Spleen (tissue), 11 donors: ENCODE results near the gene SLC17A8. TPM values are rescaled to one million over a fixed set of nuclear protein-coding genes. Genes with fewer than 3 reads are reported as not detected.

Experiments used
- DNase-seq: peaks from one replicate; pipeline ENCODE4 v3.0.0-alpha.2; 2020
- H3K27ac ChIP-seq, 8 donors: fragments of 200-600 bp; sonication (generic) in 7 of 8; 1 replicate in 4 of 8; 2 replicates in 4 of 8; pipeline versions ENCODE4 v1.5.0 to v1.8.0; 2016 to 2021; ENCODE audit warnings: inconsistent platforms in 4 of 8, mild to moderate bottlenecking in 4 of 8, moderate library complexity in 1 of 8
- H3K27me3 ChIP-seq, 7 donors: fragments of 200-600 bp; sonication (generic) in 6 of 7; replicated peaks in 1 of 7; 1 replicate in 4 of 7; 2 replicates in 3 of 7; pipeline versions ENCODE4 v1.5.0 to v1.8.0; 2016 to 2021; ENCODE audit warnings: inconsistent platforms in 3 of 7, mild to moderate bottlenecking in 1 of 7
- H3K36me3 ChIP-seq, 6 donors: fragments of 200-600 bp; sonication (generic) in 5 of 6; 1 replicate in 4 of 6; 2 replicates in 2 of 6; pipeline versions ENCODE4 v1.5.0 to v1.8.0; 2016 to 2021; ENCODE audit warnings: inconsistent platforms in 2 of 6
- H3K4me1 ChIP-seq, 6 donors: fragments of 200-600 bp; sonication (generic) in 5 of 6; 1 replicate in 3 of 6; 2 replicates in 3 of 6; pipeline versions ENCODE4 v1.5.0 to v1.8.0; 2016 to 2021; ENCODE audit warnings: inconsistent platforms in 3 of 6
- H3K4me3 ChIP-seq, 8 donors: fragments of 200-600 bp; sonication (generic) in 7 of 8; 1 replicate in 4 of 8; 2 replicates in 4 of 8; pipeline versions ENCODE4 v1.5.0 to v1.8.0; 2016 to 2021; ENCODE audit warnings: inconsistent platforms in 4 of 8, mild to moderate bottlenecking in 4 of 8, moderate library complexity in 2 of 8
- H3K9me3 ChIP-seq, 8 donors: fragments of 200-600 bp; sonication (generic) in 7 of 8; 1 replicate in 4 of 8; 2 replicates in 4 of 8; pipeline versions ENCODE4 v1.5.0 to v1.8.0; 2016 to 2021; ENCODE audit warnings: inconsistent platforms in 4 of 8
- CTCF ChIP-seq, 11 experiments: fragments of 200-600 bp in 7 of 11; fragments of 450-650 bp in 4 of 11; sonication (generic) in 4 of 11; IDR thresholded peaks in 8 of 11; conservative IDR thresholded peaks in 3 of 11; 1 replicate in 7 of 11; 2 replicates in 4 of 11; pipeline versions ENCODE4 v1.4.0 to v1.8.0; 2016 to 2021; ENCODE audit warnings: antibody characterized with exemption in 11 of 11, inconsistent platforms in 4 of 11, mild to moderate bottlenecking in 1 of 11
- POLR2A ChIP-seq, 3 donors: fragments of 450-650 bp; IDR thresholded peaks; one replicate each; pipeline ENCODE4 v1.5.1; 2017; ENCODE audit warnings: antibody characterized with exemption in 3 of 3, mild to moderate bottlenecking in 1 of 3
- POLR2AphosphoS5 ChIP-seq, 3 donors: sonication (generic); formaldehyde crosslinking; IDR thresholded peaks; one replicate each; pipeline ENCODE4 v1.5.1; 2017; ENCODE audit warnings: antibody characterized with exemption in 3 of 3
- WGBS, 5 donors: extraction: QIAGEN DNeasy Blood & Tissue Kit in 3 of 5; methylation state at CpG; one replicate each; pipeline versions ENCODE4 v1.1.5 to v1.1.7; 2013 to 2018; 5-methylcytosine and 5-hydroxymethylcytosine counted together
- intact Hi-C: fragments of 100-400 bp; cut with DNase I; formaldehyde crosslinking; loops from one replicate; pipeline ENCODE4 v1.15.0; 2023; ENCODE audit warnings: low total_unique reads
- polyA plus RNA-seq, 3 donors: library from polyadenylated mRNA; stranded (reverse); fragments of 200-250 nt; gene quantifications; one replicate each; pipeline ENCODE4 v1.2.1, GENCODE V29; 2013
- total RNA-seq, 7 donors: library from RNA; depleted of rRNA in 3 of 7; stranded (reverse); fragments of >200 nt in 3 of 7; fragmentation: NEBNext Ultra II Directional in 4 of 7; extraction: Animal tissue kit (Norgen Biotek cat#: 25700) in 4 of 7; gene quantifications; one replicate each; pipeline versions ENCODE4 v1.1.0 to v1.2.1, GENCODE V29; 2016 to 2021
- donor health status: healthy with polysubstance abuse.
- donor health status: DM: no; HTN: no; CAD: no; lungs with moderate emphysema.
- donor health status: DM: no; HTN: no; CAD: no.
- donor health status: Bipolar disorder and iron deficiency.
- donor health status: healthy.
- donor health status: DM: no; HTN: no; CAD: no.
- donor health status: DM: yes; HTN: yes; CAD: no.

The SLC17A8 gene
- total and polyA plus RNA-seq, 10 donors = 0.02 to 0.34 TPM; not detected in 8

GRCh38 chr12:100324498-100324897, 32.4 kb upstream of the SLC17A8 start:
- no peaks in the 10 kb centered on the region for H3K27me3 ChIP-seq
- no peak overlapping the region for H3K4me3 ChIP-seq
- no peak for DNase-seq
- no peak for TF ChIP-seq CTCF (IDR thresholded peaks at IDR 0.05 in 8 of 11, conservative IDR thresholded peaks at IDR 0.05 in 3 of 11)
- no peak for TF ChIP-seq POLR2A (IDR thresholded peaks at IDR 0.05)
- no peak for TF ChIP-seq POLR2AphosphoS5 (IDR thresholded peaks at IDR 0.05)
- no peak overlapping the region for H3K27ac ChIP-seq
- intact Hi-C loops = no loop called here
- peaks cover 0 to 96% (median 34%) of the 10 kb centered on the region in 6 donors for H3K36me3 ChIP-seq
- H3K4me1 ChIP-seq = peaks cover 0 to 11% (median 0%) of the 10 kb centered on the region in 6 donors
- no peaks in the 10 kb centered on the region for H3K9me3 ChIP-seq

- no peak for DNase-seq
- Histone ChIP-seq H3K4me1 (no peaks in the 10 kb centered on the region), H3K9me3 (no peaks in the 10 kb centered on the region), H3K27me3 (no peaks in the 10 kb centered on the region), H3K36me3 (peaks cover 0 to 96% (median 49%) of the 10 kb centered on the region in 6 donors), H3K27ac (no peak overlapping the region), H3K4me3 (no peak overlapping the region)
- no peak for TF ChIP-seq POLR2A (IDR thresholded peaks at IDR 0.05)
- no peak for TF ChIP-seq CTCF (IDR thresholded peaks at IDR 0.05 in 8 of 11, conservative IDR thresholded peaks at IDR 0.05 in 3 of 11)
- no peak for TF ChIP-seq POLR2AphosphoS5 (IDR thresholded peaks at IDR 0.05)
- intact Hi-C loops = no loop called here
These were observed 30.7 kb upstream of the SLC17A8 start for GRCh38 chr12:100326208-100326607.

GRCh38 chr12:100329800-100330199, 27.1 kb upstream of the SLC17A8 start:
- peaks cover 0 to 100% (median 56%) of the 10 kb centered on the region in 6 donors for H3K36me3 ChIP-seq
- intact Hi-C loops = no loop called here

GRCh38 chr12:100331871-100332270, 25.0 kb upstream of the SLC17A8 start:
- Histone ChIP-seq H3K36me3 (peaks cover 0 to 100% (median 67%) of the 10 kb centered on the region in 6 donors), H3K27ac (no peak overlapping the region), H3K4me1 (no peaks in the 10 kb centered on the region), H3K9me3 (no peaks in the 10 kb centered on the region), H3K27me3 (no peaks in the 10 kb centered on the region), H3K4me3 (no peak overlapping the region)
- TF ChIP-seq CTCF (IDR thresholded peaks at IDR 0.05 in 8 of 11, conservative IDR thresholded peaks at IDR 0.05 in 3 of 11) (no peak), POLR2AphosphoS5 (IDR thresholded peaks at IDR 0.05) (no peak), POLR2A (IDR thresholded peaks at IDR 0.05) (no peak)
- WGBS, 5 donors = 91 to 100% (median 98%) methylated on average over 1 of the region's 1 CpG
- no peak for DNase-seq
- intact Hi-C loops = no loop called here

More at GRCh38 chr12:100329800-100330199, 27.1 kb upstream of the SLC17A8 start:
- Histone ChIP-seq H3K9me3 (no peaks in the 10 kb centered on the region), H3K4me1 (no peaks in the 10 kb centered on the region), H3K27me3 (no peaks in the 10 kb centered on the region), H3K4me3 (no peak overlapping the region), H3K27ac (no peak overlapping the region)
- TF ChIP-seq POLR2AphosphoS5 (IDR thresholded peaks at IDR 0.05) (no peak), POLR2A (IDR thresholded peaks at IDR 0.05) (no peak), CTCF (IDR thresholded peaks at IDR 0.05 in 8 of 11, conservative IDR thresholded peaks at IDR 0.05 in 3 of 11) (no peak)
- DNase-seq = no peak
- WGBS, 5 donors = 70 to 91% (median 88%) methylated on average over 2 of the region's 2 CpGs
